ENCODE results near the gene SYNE3. TPM values are rescaled to one million over a fixed set of nuclear protein-coding genes. Genes with fewer than 3 reads are reported as not detected.

Gene SYNE3
- total and polyA plus RNA-seq, 2 of the 8 experiments (the other 6 are each of a cell fraction or from before 2014, with no cell fraction given) = under 0.01 TPM; not detected in 1

DNA sequence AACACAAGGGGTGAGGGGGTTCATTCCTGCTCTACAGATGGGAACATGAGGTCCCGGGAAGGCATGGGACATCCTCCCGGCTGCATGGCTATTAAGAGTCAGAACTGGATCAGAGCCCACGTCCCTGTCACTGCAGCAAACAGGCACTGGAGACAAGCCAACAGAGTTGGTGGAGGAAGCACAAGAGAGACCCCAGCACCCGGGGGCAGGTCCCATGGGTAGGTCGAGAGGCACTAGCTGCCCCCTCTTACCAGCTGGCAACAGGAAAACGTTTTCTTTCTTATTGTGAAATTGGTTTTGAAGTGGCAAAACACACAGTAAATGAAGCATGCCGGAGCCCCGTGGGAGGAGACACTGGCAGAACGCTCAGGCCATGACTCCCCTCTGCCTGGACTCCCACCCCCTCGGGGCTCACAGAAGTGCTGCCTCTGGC is 43.6 kb downstream of the SYNE3 start:
- no peaks in the 10 kb centered on the region for H4K20me1 ChIP-seq (replicated peaks in 1 of 2; ENCODE audit: control insufficient read depth in 1 of 2, insufficient read depth in 2 of 2, low read length in 2 of 2)
- no peak overlapping the region for H2BK120ac ChIP-seq (replicated peaks; ENCODE audit: low read depth, low read length)
- POLR2A ChIA-PET (ENCODE audit: partially characterized antibody) = no interaction called here
- H3K23me2 ChIP-seq (ENCODE audit: low read depth, low read length) = no peaks in the 10 kb centered on the region
- H3K9me3 ChIP-seq (ENCODE audit: insufficient read depth in 2 of 2, low read depth in 1 of 2, low read length in 1 of 2) = no peaks in the 10 kb centered on the region
- H3K18ac ChIP-seq (ENCODE audit: extremely low read depth, low read length) = no peak overlapping the region
- H3K4me3 ChIP-seq (ENCODE audit: extremely low read depth in 1 of 4, insufficient read depth in 2 of 4, low read depth in 3 of 4, low read length in 4 of 4) = no peak overlapping the region
- no peak overlapping the region for H2AK5ac ChIP-seq (ENCODE audit: low read depth, low read length)
- no peak overlapping the region for H3K4ac ChIP-seq (replicated peaks; ENCODE audit: insufficient read length, low read depth, low read length)
- no peaks in the 10 kb centered on the region for H3K27me3 ChIP-seq (replicated peaks in 1 of 4; ENCODE audit: control insufficient read depth in 3 of 4, extremely low read depth in 1 of 4, insufficient read depth in 3 of 4, low read length in 3 of 4)
- no peak for DNase-seq (ENCODE audit: low read depth in 1 of 2, low spot score in 2 of 2)
- no peak for FAIRE-seq
- no peak overlapping the region for H4K8ac ChIP-seq (ENCODE audit: extremely low read depth, insufficient read depth, low read length)
- no peak overlapping the region for H3K9ac ChIP-seq (replicated peaks in 1 of 4; ENCODE audit: extremely low read depth in 1 of 4, low read depth in 3 of 4, low read length in 3 of 4)
- no peak overlapping the region for H3K14ac ChIP-seq (ENCODE audit: insufficient read length)
- no peaks in the 10 kb centered on the region; a peak in 1 of 7 replicates for H3K4me1 ChIP-seq (replicated peaks in 1 of 4; ENCODE audit: control insufficient read depth in 3 of 4, insufficient read depth in 4 of 4, low read length in 3 of 4)
- H2BK20ac ChIP-seq (ENCODE audit: low read length) = no peak overlapping the region
- no peak overlapping the region for H2BK5ac ChIP-seq (ENCODE audit: low read depth, low read length)
- H4K91ac ChIP-seq (replicated peaks; ENCODE audit: insufficient read length, low read length) = no peak overlapping the region
- no peak overlapping the region for H2BK15ac ChIP-seq (ENCODE audit: low read length)
- no peaks in the 10 kb centered on the region for H3K79me2 ChIP-seq (ENCODE audit: control insufficient read depth in 1 of 2, insufficient read depth in 2 of 2, low read length in 2 of 2)
- H4K5ac ChIP-seq (ENCODE audit: insufficient read length, low read depth, low read length) = no peak overlapping the region
- no peak overlapping the region for H3K23ac ChIP-seq (ENCODE audit: insufficient read length)
- no peak overlapping the region for H3K56ac ChIP-seq (replicated peaks; ENCODE audit: insufficient read length, low read depth, low read length)
- no peak overlapping the region for H3K27ac ChIP-seq (ENCODE audit: low read depth, low read length)
- no peak overlapping the region for H3K4me2 ChIP-seq (ENCODE audit: insufficient read depth in 1 of 2, low read depth in 2 of 2, low read length in 2 of 2)
- H2AFZ ChIP-seq (ENCODE audit: low read length) = no peak overlapping the region
- H3K36me3 ChIP-seq (ENCODE audit: control insufficient read depth in 2 of 4, insufficient read depth in 4 of 4, low read length in 3 of 4) = no peaks in the 10 kb centered on the region
- no peaks in the 10 kb centered on the region for H3K79me1 ChIP-seq (ENCODE audit: low read depth, low read length)
- no peak overlapping the region for H2BK12ac ChIP-seq (ENCODE audit: low read depth, low read length)
- CTCF ChIA-PET (ENCODE audit: partially characterized antibody) = interaction anchor here (0.9 to 3.2 kb wide), 9 partner anchors 9 to 137 kb away, joined by 3 to 13 read pairs (median 4); no protein-coding TSS in a partner anchor
- WGBS, 2 experiments (ENCODE audit: extremely low coverage in 1 of 2, insufficient coverage in 1 of 2, insufficient read length in 1 of 2, insufficient replicate concordance in 2 of 2, low coverage in 1 of 2, low lambda C conversion rate in 2 of 2, missing lambda C conversion rate in 1 of 2) = 86% methylated on average over 10 of the region's 10 CpGs; no CpG with 5 or more reads in 1 of the 2 experiments
- TF ChIP-seq CBX8 (IDR thresholded peaks at IDR 0.05; ENCODE audit: borderline replicate concordance, low read depth, low read length) (no peak), ATF3 (IDR thresholded peaks at IDR 0.05; ENCODE audit: insufficient read depth, low read depth, low read length) (no peak), SP4 (IDR thresholded peaks at IDR 0.05; ENCODE audit: low read length) (no peak), SP1 (IDR thresholded peaks at IDR 0.05; ENCODE audit: low read depth, low read length) (no peak), SRF (IDR thresholded peaks at IDR 0.05; ENCODE audit: low read depth, low read length) (no peak), SAP30 (IDR thresholded peaks at IDR 0.05; ENCODE audit: insufficient read depth, insufficient replicate concordance, low read length) (no peak), BCL11A (IDR thresholded peaks at IDR 0.05; ENCODE audit: low read depth in 2 of 2, low read length in 2 of 2) (no peak), RNF2 (IDR thresholded peaks at IDR 0.05; ENCODE audit: borderline replicate concordance, low read depth, low read length, missing control alignments, poor library complexity, severe bottlenecking) (no peak)
- TF ChIP-seq, protein P1, sequence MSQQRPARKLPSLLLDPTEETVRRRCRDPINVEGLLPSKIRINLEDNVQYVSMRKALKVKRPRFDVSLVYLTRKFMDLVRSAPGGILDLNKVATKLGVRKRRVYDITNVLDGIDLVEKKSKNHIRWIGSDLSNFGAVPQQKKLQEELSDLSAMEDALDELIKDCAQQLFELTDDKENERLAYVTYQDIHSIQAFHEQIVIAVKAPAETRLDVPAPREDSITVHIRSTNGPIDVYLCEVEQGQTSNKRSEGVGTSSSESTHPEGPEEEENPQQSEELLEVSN (IDR thresholded peaks at IDR 0.05) = no peak
- TF ChIP-seq, protein P2, sequence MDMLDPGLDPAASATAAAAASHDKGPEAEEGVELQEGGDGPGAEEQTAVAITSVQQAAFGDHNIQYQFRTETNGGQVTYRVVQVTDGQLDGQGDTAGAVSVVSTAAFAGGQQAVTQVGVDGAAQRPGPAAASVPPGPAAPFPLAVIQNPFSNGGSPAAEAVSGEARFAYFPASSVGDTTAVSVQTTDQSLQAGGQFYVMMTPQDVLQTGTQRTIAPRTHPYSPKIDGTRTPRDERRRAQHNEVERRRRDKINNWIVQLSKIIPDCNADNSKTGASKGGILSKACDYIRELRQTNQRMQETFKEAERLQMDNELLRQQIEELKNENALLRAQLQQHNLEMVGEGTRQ (IDR thresholded peaks at IDR 0.05; ENCODE audit: low read length) = no peak
- TF ChIP-seq, protein P3, sequence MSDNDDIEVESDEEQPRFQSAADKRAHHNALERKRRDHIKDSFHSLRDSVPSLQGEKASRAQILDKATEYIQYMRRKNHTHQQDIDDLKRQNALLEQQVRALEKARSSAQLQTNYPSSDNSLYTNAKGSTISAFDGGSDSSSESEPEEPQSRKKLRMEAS (IDR thresholded peaks at IDR 0.05) = no peak

All from H1 (cell line).